K562 (cell line): Measurements from ENCODE around the gene ARHGAP32. TPM values are rescaled to one million over a fixed set of nuclear protein-coding genes. Genes with fewer than 3 reads are reported as not detected.

ENCODE experiments used
- ATAC-seq: fragments of 200-7000 bp; cut with Tn5 transposase; 3 replicates; pipeline ENCODE4 v1.9.1; 2020; ENCODE audit warnings: moderate library complexity
- BruUV-seq: library from RNA; stranded (reverse); fragments of 400-500 nt; replicated peaks from 2 replicates; lab custom pipeline; 2021; lab: Mats Ljungman, UMichigan
- CTCF ChIA-PET: fragments of 300-600 bp; formaldehyde crosslinking; extraction: SDS; loops from one replicate; lab custom pipeline; 2021; ENCODE audit warnings: low intra/inter-chr PET ratio; lab: Yijun Ruan, JAX
- POLR2A ChIA-PET: fragments of 300-600, 350-650 bp; sonication (Branson Sonifier 250); formaldehyde crosslinking; extraction: SDS; loops from one replicate; lab custom pipeline; 2021; ENCODE audit warnings: antibody characterized with exemption, inconsistent platforms; lab: Yijun Ruan, JAX
- DNase-seq, 4 experiments: peaks; one replicate each; pipeline versions ENCODE4 v3.0.0 to v3.0.0-alpha.2; 2011 to 2018; ENCODE audit warnings: low spot score in 3 of 4, mixed read lengths in 3 of 4; ENCODE audit errors: extremely low read depth in 1 of 4
- FAIRE-seq: peaks from 2 replicates; lab custom pipeline; 2011; peaks lifted over from hg19 to GRCh38; lab: Jason Lieb, UNC
- H2AFZ ChIP-seq: 2 replicates; pipeline ENCODE4 v1.6.0; 2011; ENCODE audit warnings: low read depth, low read length, control low read depth, inconsistent platforms
- H3K27ac ChIP-seq: fragments of 200-600 bp; 3 replicates; pipeline ENCODE4 v1.8.0; 2011; ENCODE audit warnings: low read depth, mild to moderate bottlenecking, control low read depth, inconsistent platforms, low read length, moderate library complexity, mixed read lengths; ENCODE audit errors: extremely low read depth
- H3K27me3 ChIP-seq, 2 experiments: fragments of 300-600 bp in 1 of 2; 2 replicates in 1 of 2; 3 replicates in 1 of 2; pipeline versions ENCODE4 v1.6.0 to v1.8.0; 2011; ENCODE audit warnings: inconsistent platforms in 2 of 2, low read length in 2 of 2, mild to moderate bottlenecking in 1 of 2, mixed read lengths in 1 of 2, moderate library complexity in 1 of 2; ENCODE audit not compliant: control insufficient read depth in 2 of 2, insufficient read depth in 2 of 2
- H3K36me3 ChIP-seq: fragments of 300-600 bp; 3 replicates; pipeline ENCODE4 v1.8.0; 2011; ENCODE audit warnings: mild to moderate bottlenecking, low read length, inconsistent platforms; ENCODE audit not compliant: control insufficient read depth, insufficient read depth
- H3K4me1 ChIP-seq, 2 experiments: fragments of 200-600 bp in 1 of 2; replicated peaks in 1 of 2; 2 replicates in 1 of 2; 3 replicates in 1 of 2; pipeline versions ENCODE4 v1.5.1 to v1.8.0; 2011; ENCODE audit warnings: inconsistent platforms in 2 of 2, low read length in 2 of 2, mild to moderate bottlenecking in 1 of 2, mixed read lengths in 1 of 2, moderate library complexity in 1 of 2; ENCODE audit not compliant: control insufficient read depth in 2 of 2, insufficient read depth in 2 of 2
- H3K4me2 ChIP-seq: 2 replicates; pipeline ENCODE4 v1.6.1; 2011; ENCODE audit warnings: low read length, control low read depth, inconsistent platforms, mixed read lengths; ENCODE audit not compliant: insufficient read depth
- H3K4me3 ChIP-seq: fragments of 200-600 bp; sonication (generic), shearing (Covaris generic); 2 replicates; pipeline ENCODE4 v1.5.1; 2016; ENCODE audit warnings: control low read depth, inconsistent platforms
- H3K79me2 ChIP-seq: fragments of 200-600 bp; 3 replicates; pipeline ENCODE4 v1.8.0; 2011; ENCODE audit warnings: low read length, inconsistent platforms; ENCODE audit not compliant: control insufficient read depth, insufficient read depth
- H3K9ac ChIP-seq, 2 experiments: 2 replicates each; pipeline versions ENCODE4 v1.6.0 to v1.6.1; 2011; ENCODE audit warnings: low read depth in 2 of 2, low read length in 2 of 2, control low read depth in 1 of 2, inconsistent platforms in 1 of 2, mild to moderate bottlenecking in 1 of 2, mixed read lengths in 1 of 2; ENCODE audit not compliant: insufficient read depth in 1 of 2
- H3K9me1 ChIP-seq: one replicate; pipeline ENCODE4 v1.6.0; 2011; ENCODE audit warnings: inconsistent platforms, mild to moderate bottlenecking, low read length, moderate library complexity; ENCODE audit not compliant: control insufficient read depth, insufficient read depth
- H3K9me3 ChIP-seq: replicated peaks from 2 replicates; pipeline ENCODE4 v1.5.1; 2011; ENCODE audit warnings: low read depth, low read length, inconsistent platforms; ENCODE audit not compliant: control insufficient read depth, insufficient read depth
- H4K20me1 ChIP-seq: replicated peaks from 2 replicates; pipeline ENCODE4 v1.6.1; 2011; ENCODE audit warnings: low read length, inconsistent platforms, mixed read lengths; ENCODE audit not compliant: control insufficient read depth, insufficient read depth
- CEBPB ChIP-seq: fragments of 450-650 bp; IDR thresholded peaks from 2 replicates; pipeline ENCODE4 v1.6.1; 2016; ENCODE audit warnings: missing genetic modification characterization, missing compliant biosample characterization
- GABPB2 ChIP-seq: fragments of 250-450 bp; sonication (Bioruptor Pico); conservative IDR thresholded peaks from 2 replicates; pipeline ENCODE4 v1.5.1; 2021; ENCODE audit warnings: mild to moderate bottlenecking
- ZNF77 ChIP-seq: fragments of 250-450 bp; sonication (Bioruptor Pico); IDR thresholded peaks from 2 replicates; pipeline ENCODE4 v1.5.0; 2020
- WGBS: fragments of 100-300 bp; shearing (Covaris generic); methylation state at CpG from one replicate; pipeline ENCODE4 v1.1.6; 2016; ENCODE audit warnings: low coverage, mixed read lengths; ENCODE audit not compliant: insufficient coverage; ENCODE audit errors: missing lambda C conversion rate; 5-methylcytosine and 5-hydroxymethylcytosine counted together
- in situ Hi-C: fragments of 300-500 bp; cut with MboI; formaldehyde crosslinking; loops from 4 replicates; pipeline ENCODE4 v1.15.0; 2018; ENCODE audit warnings: inconsistent platforms, mixed read lengths
- intact Hi-C: fragments of 100-400 bp; cut with micrococcal nuclease; formaldehyde crosslinking; loops from 2 replicates; pipeline ENCODE4 v1.14.2; 2022
- polyA plus RNA-seq, 8 experiments: library from polyadenylated mRNA; depleted of rRNA in 4 of 8; stranded (reverse) in 5 of 8; unstranded in 3 of 8; fragments of >200 nt; fragmentation: Nextera tagmentation in 2 of 8; fragmentation: Illumina TruSeq in 1 of 8; extraction: Ambion mirVana in 2 of 8; extraction: Trizol in 1 of 8; gene quantifications; 2 replicates each; pipeline versions ENCODE4 v1.2.1 to v1.2.3, GENCODE V29; 2011 to 2014; ENCODE audit warnings: inconsistent platforms in 1 of 8, missing spikeins in 1 of 8
- total RNA-seq, 7 experiments: library from RNA; depleted of rRNA in 6 of 7; stranded (reverse); fragments of >200 nt in 6 of 7; fragmentation: Illumina TruSeq in 2 of 7; extraction: Trizol in 2 of 7; gene quantifications; 2 replicates each; pipeline versions ENCODE4 v1.2.1 to v1.2.3, GENCODE V29; 2011 to 2021; ENCODE audit warnings: low replicate concordance in 1 of 7

The ARHGAP32 gene
- total and polyA plus RNA-seq, 9 of the 15 experiments (the other 6 are each of a cell fraction or from before 2014, with no cell fraction given), result 0.18 TPM; not detected in 8

- H2AFZ ChIP-seq, result no peak overlapping the region
- ChIA-PET POLR2A (no interaction called here), CTCF (no interaction called here)
- WGBS, result 0% methylated on average over 1 of the region's 2 CpGs
- no peak overlapping the region for H3K27ac ChIP-seq
- H3K9ac ChIP-seq, result no peak overlapping the region
- H3K79me2 ChIP-seq, result no peaks in the 10 kb centered on the region
- H3K36me3 ChIP-seq, result no peaks in the 10 kb centered on the region
- H3K4me2 ChIP-seq, result no peak overlapping the region
- no peak overlapping the region for H3K4me3 ChIP-seq
- FAIRE-seq, result no peak
- no peak for DNase-seq
- no peak for TF ChIP-seq GABPB2 (CRISPR knock-in tag)
- H3K9me3 ChIP-seq, result no peaks in the 10 kb centered on the region
- intact Hi-C loops (no loop called here), in situ Hi-C loops (no loop called here)
- no peaks in the 10 kb centered on the region for H4K20me1 ChIP-seq
- no TSS peak for BruUV-seq
- no peak for ATAC-seq
- H3K27me3 ChIP-seq, result peaks cover 0 to 16% of the 10 kb centered on the region in 2 experiments; a peak in 3 of 5 replicates
- no peaks in the 10 kb centered on the region for H3K9me1 ChIP-seq
- H3K4me1 ChIP-seq, result no peaks in the 10 kb centered on the region
Measured at GRCh38 chr11:128916681-128917080, 275.4 kb downstream of the ARHGAP32 start.

DNA sequence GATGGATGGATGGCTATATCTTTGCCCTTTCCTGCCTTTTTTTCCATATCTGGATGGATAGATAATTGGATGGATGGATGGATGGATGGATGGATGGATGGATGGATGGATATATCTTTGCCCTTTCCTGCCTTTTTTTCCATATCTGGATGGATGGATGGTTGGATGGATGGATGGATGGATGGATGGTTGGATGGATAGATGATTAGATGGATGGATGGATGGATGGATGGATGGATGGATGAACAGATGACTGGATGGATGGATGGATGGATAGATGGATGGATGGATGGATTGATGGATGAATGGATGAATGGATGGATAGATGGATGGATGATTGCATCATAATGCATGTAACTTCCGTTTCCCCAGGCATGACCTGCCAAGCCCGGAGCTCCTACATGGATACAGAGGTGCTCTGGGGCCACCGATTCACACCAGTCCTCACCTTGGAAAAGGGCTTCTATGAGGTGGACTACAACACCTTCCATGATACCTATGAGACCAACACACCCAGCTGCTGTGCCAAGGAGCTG, 276.0 kb downstream of the ARHGAP32 start:
- no TSS peak for BruUV-seq
- Histone ChIP-seq H3K79me2 (no peaks in the 10 kb centered on the region), H3K9me3 (no peaks in the 10 kb centered on the region), H2AFZ (no peak overlapping the region), H3K9me1 (no peaks in the 10 kb centered on the region), H4K20me1 (no peaks in the 10 kb centered on the region), H3K27me3 (peaks cover 0 to 19% of the 10 kb centered on the region in 2 experiments; a peak in 3 of 5 replicates), H3K27ac (no peak overlapping the region), H3K36me3 (no peaks in the 10 kb centered on the region), H3K4me1 (no peaks in the 10 kb centered on the region), H3K4me2 (no peak overlapping the region), H3K4me3 (no peak overlapping the region), H3K9ac (no peak overlapping the region)
- DNase-seq (no peak), ATAC-seq (no peak), FAIRE-seq (no peak)
- in situ Hi-C loops (no loop called here), intact Hi-C loops (no loop called here)
- ChIA-PET POLR2A (no interaction called here), CTCF (no interaction called here)
- WGBS, result 0% methylated on average over 3 of the region's 3 CpGs
- TF ChIP-seq CEBPB (tag) (0 out of 2 replicates have a peak, but pooled peaks have one; percentile 11), ZNF77 (CRISPR knock-in tag) (no peak)
